Uterus (tissue), 2 donors: ENCODE measurements around the gene ULK4.

Experiments
- CTCF ChIP-seq, 4 experiments: fragments of 200-600 bp in 2 of 4; fragments of 450-650 bp in 2 of 4; sonication (generic) in 2 of 4; IDR thresholded peaks; one replicate each; pipeline ENCODE4 v1.5.1; 2016 to 2019; ENCODE audit warnings: antibody characterized with exemption in 4 of 4, mild to moderate bottlenecking in 2 of 4, moderate library complexity in 1 of 4
- POLR2A ChIP-seq, 2 donors: fragments of 450-650 bp; IDR thresholded peaks; one replicate each; pipeline ENCODE4 v1.6.1; 2016; ENCODE audit warnings: antibody characterized with exemption in 2 of 2, mild to moderate bottlenecking in 1 of 2, moderate library complexity in 1 of 2

- TF ChIP-seq CTCF (IDR thresholded peaks at IDR 0.05) (no peak), POLR2A (IDR thresholded peaks at IDR 0.05) (no peak)
Observed at GRCh38 chr3:41477399-41478014, 484.4 kb downstream of the ULK4 start.
